Gastrocnemius medialis (tissue), 4 donors: ENCODE results near the gene CSF2RB.

Experiments
- CTCF ChIP-seq, 5 experiments: fragments of 450-650 bp in 3 of 5; fragments of 200-600 bp in 2 of 5; sonication (generic) in 2 of 5; IDR thresholded peaks in 4 of 5; conservative IDR thresholded peaks in 1 of 5; 1 replicate in 4 of 5; 2 replicates in 1 of 5; pipeline ENCODE4 v1.5.1; 2016 to 2019; ENCODE audit warnings: antibody characterized with exemption in 5 of 5, mild to moderate bottlenecking in 3 of 5, moderate library complexity in 3 of 5
- POLR2A ChIP-seq, 2 donors: fragments of 450-650 bp; IDR thresholded peaks; one replicate each; pipeline ENCODE4 v1.6.1; 2017; ENCODE audit warnings: antibody characterized with exemption in 2 of 2, mild to moderate bottlenecking in 2 of 2, moderate library complexity in 2 of 2

DNA sequence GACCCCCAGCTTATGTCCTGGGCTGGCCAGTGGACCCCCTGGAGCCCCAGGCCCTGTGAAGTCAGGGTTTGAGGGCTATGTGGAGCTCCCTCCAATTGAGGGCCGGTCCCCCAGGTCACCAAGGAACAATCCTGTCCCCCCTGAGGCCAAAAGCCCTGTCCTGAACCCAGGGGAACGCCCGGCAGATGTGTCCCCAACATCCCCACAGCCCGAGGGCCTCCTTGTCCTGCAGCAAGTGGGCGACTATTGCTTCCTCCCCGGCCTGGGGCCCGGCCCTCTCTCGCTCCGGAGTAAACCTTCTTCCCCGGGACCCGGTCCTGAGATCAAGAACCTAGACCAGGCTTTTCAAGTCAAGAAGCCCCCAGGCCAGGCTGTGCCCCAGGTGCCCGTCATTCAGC is 24.6 kb downstream of the CSF2RB start:
- TF ChIP-seq CTCF (IDR thresholded peaks at IDR 0.05 in 4 of 5, conservative IDR thresholded peaks at IDR 0.05 in 1 of 5) (no peak), POLR2A (IDR thresholded peaks at IDR 0.05) (no peak)
